ENCODE measurements around the gene TCF21.
"Not testable (repeated sequence)": the region's sequence is repeated elsewhere in the genome, so short reads cannot be mapped to it uniquely, and the experiment has no call there.

TCF21 gene

DNA sequence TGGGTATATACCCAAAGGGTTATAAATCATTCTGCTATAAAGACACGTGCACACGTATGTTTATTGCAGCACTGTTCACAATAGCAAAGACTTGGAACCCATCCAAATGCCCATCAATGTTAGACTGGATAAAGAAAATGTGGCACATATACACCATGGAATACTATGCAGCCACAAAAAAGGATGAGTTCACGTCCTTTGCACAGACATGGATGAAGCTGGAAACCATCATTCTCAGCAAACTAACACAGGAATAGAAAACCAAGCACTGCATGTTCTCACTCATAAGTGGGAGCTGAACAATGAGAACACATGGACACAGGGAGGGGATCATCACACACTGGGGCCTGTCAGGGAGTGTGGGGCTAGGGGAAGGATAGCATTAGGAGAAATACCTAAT, 47.4 kb downstream of the TCF21 start:
- not testable (repeated sequence) for DNase-seq

DNA sequence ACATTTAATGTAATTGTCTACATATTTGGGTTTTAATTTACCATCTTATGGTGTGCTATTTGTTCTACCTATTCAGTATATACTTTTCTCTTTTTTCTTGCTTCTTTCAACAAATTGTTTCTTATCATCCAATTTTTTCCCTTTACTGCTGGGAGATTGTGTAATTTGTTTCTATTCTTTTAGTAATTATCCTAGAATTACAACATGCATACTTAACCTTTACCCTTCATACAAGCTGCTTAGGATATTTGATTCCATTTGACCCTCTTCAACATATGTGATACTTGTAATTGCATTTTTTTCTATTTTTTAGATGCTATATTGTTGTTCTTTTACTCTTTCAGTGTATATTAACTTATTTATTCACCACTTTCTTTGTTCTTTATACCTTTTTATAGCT, 49.0 kb downstream of the TCF21 start:
- DNase-seq = no peak

DNA sequence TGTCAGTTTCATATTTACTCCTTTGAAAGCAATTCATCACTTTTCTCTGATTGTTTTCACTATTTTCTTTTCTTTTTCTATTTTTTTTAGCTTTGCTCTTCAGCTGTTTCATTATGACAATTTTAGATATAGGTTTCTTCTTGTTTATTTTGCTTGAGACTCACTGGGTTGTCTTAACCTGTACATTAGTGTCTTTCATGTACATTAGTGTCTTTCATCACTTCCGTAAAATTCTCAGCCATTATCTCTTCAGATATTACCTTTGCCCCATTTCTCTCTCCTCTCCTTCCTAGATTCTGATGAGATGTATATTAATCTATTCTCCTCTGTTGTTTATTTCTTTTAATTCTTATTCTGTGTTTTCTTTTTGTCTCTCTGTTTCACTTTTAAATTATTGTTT, 49.6 kb downstream of the TCF21 start:
- no peak for DNase-seq

DNA sequence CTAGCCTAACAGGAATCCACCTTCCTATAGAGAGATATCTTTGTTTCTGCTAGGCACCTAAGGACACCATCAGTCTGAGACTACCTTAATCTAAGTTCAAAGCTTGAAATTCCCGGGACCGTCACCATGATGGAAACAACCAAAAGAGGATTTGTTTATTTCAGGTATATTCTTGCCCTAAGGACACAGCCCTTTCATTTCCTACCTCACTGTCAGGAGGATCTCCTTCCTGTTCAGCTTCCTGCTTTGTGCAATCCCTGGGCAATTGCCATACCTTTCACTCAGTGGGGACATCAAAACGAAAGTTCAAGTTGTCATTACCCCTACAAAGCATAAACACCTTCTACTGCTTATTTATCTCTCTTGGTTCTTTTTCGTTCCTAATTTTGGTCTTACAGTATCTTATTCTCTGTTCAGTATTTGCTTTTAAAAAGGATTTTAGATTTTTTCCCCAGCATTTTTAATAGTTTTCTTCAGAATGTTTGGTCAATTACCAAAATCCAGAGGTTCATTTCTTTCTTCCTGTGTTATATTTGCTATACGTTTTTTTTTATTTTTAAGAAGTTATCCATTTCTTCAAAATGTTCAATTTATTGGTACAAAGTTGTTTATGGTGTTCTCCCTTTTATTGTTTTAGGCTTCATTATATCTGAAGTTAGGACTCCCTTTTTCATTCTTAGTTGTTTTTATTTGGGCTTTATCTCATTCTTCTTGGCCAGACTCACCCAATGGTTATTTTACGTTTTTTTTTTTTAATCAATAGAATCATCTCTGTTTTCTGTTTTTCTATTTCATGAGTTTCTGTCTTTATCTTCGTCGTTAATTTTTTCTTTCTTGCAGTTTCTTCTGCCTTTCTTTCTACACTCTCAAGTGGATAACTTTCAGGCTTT, 51.1 kb downstream of the TCF21 start:
- DNase-seq = no peak

Measured in NCI-H2227 treated with DMSO at 0.1 percent for 48 hours (cell line).